ENCODE data around the gene SNTA1. TPM values are rescaled to one million over a fixed set of nuclear protein-coding genes. Genes with fewer than 3 reads are reported as not detected.

Gene SNTA1
- total and polyA plus RNA-seq, 2 of the 13 experiments (the other 11 are each of a cell fraction or from before 2014, with no cell fraction given), result 16.4 to 18.3 TPM

DNA sequence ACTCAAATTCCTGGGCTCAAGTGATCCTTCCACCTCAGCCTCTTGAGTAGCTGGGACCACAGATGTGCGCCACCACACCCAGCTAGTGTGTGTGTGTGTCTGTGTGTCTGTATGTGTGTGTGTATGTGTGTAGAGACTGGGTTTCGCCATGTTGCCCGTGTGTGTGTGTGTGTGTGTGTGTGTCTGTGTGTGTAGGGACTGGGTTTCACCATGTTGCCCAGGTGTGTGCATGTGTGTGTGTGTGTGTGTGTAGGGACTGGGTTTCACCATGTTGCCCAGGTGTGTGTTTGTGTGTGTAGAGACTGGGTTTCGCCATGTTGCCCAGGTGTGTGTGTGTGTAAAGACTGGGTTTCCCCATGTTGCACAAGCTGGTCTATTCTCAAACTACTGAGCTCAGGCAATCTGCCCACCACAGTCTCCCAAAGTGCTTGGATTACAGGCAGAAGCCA lies 70.5 kb downstream of the SNTA1 start (continued):
- no peak for TF ChIP-seq ZZZ3 (CRISPR knock-in tag; IDR thresholded peaks at IDR 0.05; ENCODE audit: borderline replicate concordance)
- TF ChIP-seq REXO4 (CRISPR knock-in tag; IDR thresholded peaks at IDR 0.05; ENCODE audit: borderline replicate concordance), result peak; percentile 59; the same call in 1 of the 2 replicates
- TF ChIP-seq, protein P1, sequence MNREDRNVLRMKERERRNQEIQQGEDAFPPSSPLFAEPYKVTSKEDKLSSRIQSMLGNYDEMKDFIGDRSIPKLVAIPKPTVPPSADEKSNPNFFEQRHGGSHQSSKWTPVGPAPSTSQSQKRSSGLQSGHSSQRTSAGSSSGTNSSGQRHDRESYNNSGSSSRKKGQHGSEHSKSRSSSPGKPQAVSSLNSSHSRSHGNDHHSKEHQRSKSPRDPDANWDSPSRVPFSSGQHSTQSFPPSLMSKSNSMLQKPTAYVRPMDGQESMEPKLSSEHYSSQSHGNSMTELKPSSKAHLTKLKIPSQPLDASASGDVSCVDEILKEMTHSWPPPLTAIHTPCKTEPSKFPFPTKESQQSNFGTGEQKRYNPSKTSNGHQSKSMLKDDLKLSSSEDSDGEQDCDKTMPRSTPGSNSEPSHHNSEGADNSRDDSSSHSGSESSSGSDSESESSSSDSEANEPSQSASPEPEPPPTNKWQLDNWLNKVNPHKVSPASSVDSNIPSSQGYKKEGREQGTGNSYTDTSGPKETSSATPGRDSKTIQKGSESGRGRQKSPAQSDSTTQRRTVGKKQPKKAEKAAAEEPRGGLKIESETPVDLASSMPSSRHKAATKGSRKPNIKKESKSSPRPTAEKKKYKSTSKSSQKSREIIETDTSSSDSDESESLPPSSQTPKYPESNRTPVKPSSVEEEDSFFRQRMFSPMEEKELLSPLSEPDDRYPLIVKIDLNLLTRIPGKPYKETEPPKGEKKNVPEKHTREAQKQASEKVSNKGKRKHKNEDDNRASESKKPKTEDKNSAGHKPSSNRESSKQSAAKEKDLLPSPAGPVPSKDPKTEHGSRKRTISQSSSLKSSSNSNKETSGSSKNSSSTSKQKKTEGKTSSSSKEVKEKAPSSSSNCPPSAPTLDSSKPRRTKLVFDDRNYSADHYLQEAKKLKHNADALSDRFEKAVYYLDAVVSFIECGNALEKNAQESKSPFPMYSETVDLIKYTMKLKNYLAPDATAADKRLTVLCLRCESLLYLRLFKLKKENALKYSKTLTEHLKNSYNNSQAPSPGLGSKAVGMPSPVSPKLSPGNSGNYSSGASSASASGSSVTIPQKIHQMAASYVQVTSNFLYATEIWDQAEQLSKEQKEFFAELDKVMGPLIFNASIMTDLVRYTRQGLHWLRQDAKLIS (CRISPR knock-in tag; IDR thresholded peaks at IDR 0.05), result no peak
- no peak for TF ChIP-seq SMAD3 (CRISPR knock-in tag; IDR thresholded peaks at IDR 0.05)
- no peak for TF ChIP-seq NR3C1 (CRISPR knock-in tag; IDR thresholded peaks at IDR 0.05)
- no peak for TF ChIP-seq GLI4 (CRISPR knock-in tag; IDR thresholded peaks at IDR 0.05; ENCODE audit: borderline replicate concordance)
- no peak for TF ChIP-seq ZBTB7A (CRISPR knock-in tag; IDR thresholded peaks at IDR 0.05)
- no peak for TF ChIP-seq ATF1 (CRISPR knock-in tag; IDR thresholded peaks at IDR 0.05)
- no peak for TF ChIP-seq ZSCAN21 (CRISPR knock-in tag; IDR thresholded peaks at IDR 0.05; ENCODE audit: borderline replicate concordance)
- TF ChIP-seq RELA (CRISPR knock-in tag; IDR thresholded peaks at IDR 0.05), result peak; percentile 75; the same call in 1 of the 2 replicates
- no peak; the same call in 1 of the 2 replicates for TF ChIP-seq ATF7-NPFF (CRISPR knock-in tag; IDR thresholded peaks at IDR 0.05; ENCODE audit: low read depth)
- TF ChIP-seq U2AF2 (IDR thresholded peaks at IDR 0.05; ENCODE audit: low read depth, low read length), result no peak
- no peak for TF ChIP-seq GPN1 (CRISPR knock-in tag; IDR thresholded peaks at IDR 0.05; ENCODE audit: borderline replicate concordance)
- TF ChIP-seq, protein P2, sequence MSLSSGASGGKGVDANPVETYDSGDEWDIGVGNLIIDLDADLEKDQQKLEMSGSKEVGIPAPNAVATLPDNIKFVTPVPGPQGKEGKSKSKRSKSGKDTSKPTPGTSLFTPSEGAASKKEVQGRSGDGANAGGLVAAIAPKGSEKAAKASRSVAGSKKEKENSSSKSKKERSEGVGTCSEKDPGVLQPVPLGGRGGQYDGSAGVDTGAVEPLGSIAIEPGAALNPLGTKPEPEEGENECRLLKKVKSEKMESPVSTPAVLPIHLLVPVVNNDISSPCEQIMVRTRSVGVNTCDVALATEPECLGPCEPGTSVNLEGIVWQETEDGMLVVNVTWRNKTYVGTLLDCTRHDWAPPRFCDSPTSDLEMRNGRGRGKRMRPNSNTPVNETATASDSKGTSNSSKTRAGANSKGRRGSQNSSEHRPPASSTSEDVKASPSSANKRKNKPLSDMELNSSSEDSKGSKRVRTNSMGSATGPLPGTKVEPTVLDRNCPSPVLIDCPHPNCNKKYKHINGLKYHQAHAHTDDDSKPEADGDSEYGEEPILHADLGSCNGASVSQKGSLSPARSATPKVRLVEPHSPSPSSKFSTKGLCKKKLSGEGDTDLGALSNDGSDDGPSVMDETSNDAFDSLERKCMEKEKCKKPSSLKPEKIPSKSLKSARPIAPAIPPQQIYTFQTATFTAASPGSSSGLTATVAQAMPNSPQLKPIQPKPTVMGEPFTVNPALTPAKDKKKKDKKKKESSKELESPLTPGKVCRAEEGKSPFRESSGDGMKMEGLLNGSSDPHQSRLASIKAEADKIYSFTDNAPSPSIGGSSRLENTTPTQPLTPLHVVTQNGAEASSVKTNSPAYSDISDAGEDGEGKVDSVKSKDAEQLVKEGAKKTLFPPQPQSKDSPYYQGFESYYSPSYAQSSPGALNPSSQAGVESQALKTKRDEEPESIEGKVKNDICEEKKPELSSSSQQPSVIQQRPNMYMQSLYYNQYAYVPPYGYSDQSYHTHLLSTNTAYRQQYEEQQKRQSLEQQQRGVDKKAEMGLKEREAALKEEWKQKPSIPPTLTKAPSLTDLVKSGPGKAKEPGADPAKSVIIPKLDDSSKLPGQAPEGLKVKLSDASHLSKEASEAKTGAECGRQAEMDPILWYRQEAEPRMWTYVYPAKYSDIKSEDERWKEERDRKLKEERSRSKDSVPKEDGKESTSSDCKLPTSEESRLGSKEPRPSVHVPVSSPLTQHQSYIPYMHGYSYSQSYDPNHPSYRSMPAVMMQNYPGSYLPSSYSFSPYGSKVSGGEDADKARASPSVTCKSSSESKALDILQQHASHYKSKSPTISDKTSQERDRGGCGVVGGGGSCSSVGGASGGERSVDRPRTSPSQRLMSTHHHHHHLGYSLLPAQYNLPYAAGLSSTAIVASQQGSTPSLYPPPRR (CRISPR knock-in tag; IDR thresholded peaks at IDR 0.05; ENCODE audit: borderline replicate concordance), result no peak
- TF ChIP-seq ZNF251 (CRISPR knock-in tag; IDR thresholded peaks at IDR 0.05), result peak; percentile 32; the same call in 1 of the 2 replicates
- TF ChIP-seq ZNF253 (CRISPR knock-in tag; IDR thresholded peaks at IDR 0.05; ENCODE audit: borderline replicate concordance), result peak; percentile 65; the same call in 1 of the 2 replicates
- TF ChIP-seq GZF1 (CRISPR knock-in tag; IDR thresholded peaks at IDR 0.05), result no peak
- TF ChIP-seq ZNF468 (CRISPR knock-in tag; IDR thresholded peaks at IDR 0.05), result no peak
- no peak for TF ChIP-seq ZNF44 (CRISPR knock-in tag; IDR thresholded peaks at IDR 0.05)
- TF ChIP-seq ZNF496 (CRISPR knock-in tag; IDR thresholded peaks at IDR 0.05; ENCODE audit: insufficient replicate concordance), result no peak
- no peak for TF ChIP-seq ZNF333 (CRISPR knock-in tag; IDR thresholded peaks at IDR 0.05; ENCODE audit: borderline replicate concordance)
- TF ChIP-seq ZNF850 (CRISPR knock-in tag; conservative IDR thresholded peaks at IDR 0.05), result no peak
- no peak for TF ChIP-seq YY1 (IDR thresholded peaks at IDR 0.05; ENCODE audit: insufficient read depth, insufficient replicate concordance, low read depth, low read length)
- TF ChIP-seq EZH2 (conservative IDR thresholded peaks at IDR 0.05; ENCODE audit: low read depth, low read length), result no peak
